Breast epithelium (tissue), 3 donors: ENCODE data around the gene TIMM44.

Source experiments
- POLR2A ChIP-seq: fragments of 450-650 bp; IDR thresholded peaks from one replicate; pipeline ENCODE4 v1.6.1; 2016; ENCODE audit warnings: antibody characterized with exemption, mild to moderate bottlenecking, moderate library complexity
- POLR2AphosphoS5 ChIP-seq, 3 donors: sonication (generic); formaldehyde crosslinking; IDR thresholded peaks; one replicate each; pipeline ENCODE4 v1.6.1; 2017; ENCODE audit warnings: antibody characterized with exemption in 3 of 3

- TF ChIP-seq POLR2A (no peak), POLR2AphosphoS5 (IDR thresholded peaks at IDR 0.05) (no peak)
Measured at GRCh38 chr19:7980635-7981121, 37.2 kb upstream of the TIMM44 start.
